K562 (cell line): ENCODE results near the gene ARAP1. TPM values are rescaled to one million over a fixed set of nuclear protein-coding genes. Genes with fewer than 3 reads are reported as not detected.

ENCODE experiments used
- ARHGAP35 ChIP-seq: fragments of 450-650 bp; IDR thresholded peaks from 2 replicates; pipeline ENCODE4 v1.6.1; 2018; ENCODE audit not compliant: partially characterized antibody
- BCLAF1 ChIP-seq, 2 experiments: fragments of 450-650 bp in 1 of 2; IDR thresholded peaks; 2 replicates each; pipeline ENCODE4 v1.6.1; 2011 to 2017; ENCODE audit warnings: low read depth in 2 of 2, antibody characterized with exemption in 1 of 2, borderline replicate concordance in 1 of 2, low read length in 1 of 2, mild to moderate bottlenecking in 1 of 2, mixed read lengths in 1 of 2; ENCODE audit not compliant: control insufficient read depth in 1 of 2
- E2F6 ChIP-seq, 2 experiments: IDR thresholded peaks; 2 replicates each; pipeline ENCODE4 v1.6.1; 2011; ENCODE audit warnings: borderline replicate concordance in 1 of 2, control low read depth in 1 of 2, low read depth in 1 of 2, low read length in 1 of 2, mild to moderate bottlenecking in 1 of 2, mixed read lengths in 1 of 2, moderate library complexity in 1 of 2; ENCODE audit not compliant: insufficient read depth in 1 of 2, insufficient read length in 1 of 2, poor library complexity in 1 of 2, severe bottlenecking in 1 of 2; ENCODE audit errors: extremely low read depth in 1 of 2
- ESRRB ChIP-seq: fragments of 250-450 bp; sonication (Bioruptor Pico); IDR thresholded peaks from 2 replicates; pipeline ENCODE4 v1.5.0; 2020; ENCODE audit warnings: mild to moderate bottlenecking, moderate library complexity, borderline replicate concordance
- FOXK2 ChIP-seq, 2 experiments: fragments of 450-650 bp; IDR thresholded peaks in 1 of 2; conservative IDR thresholded peaks in 1 of 2; 2 replicates each; pipeline ENCODE4 v1.6.1; 2016; ENCODE audit warnings: low read depth in 2 of 2, mild to moderate bottlenecking in 1 of 2
- GATAD2A ChIP-seq: fragments of 450-650 bp; IDR thresholded peaks from 2 replicates; pipeline ENCODE4 v1.6.1; 2017
- GTF3C2 ChIP-seq: IDR thresholded peaks from 3 replicates; pipeline ENCODE4 v1.6.1; 2011; ENCODE audit warnings: borderline replicate concordance, mild to moderate bottlenecking, moderate library complexity; ENCODE audit not compliant: insufficient read length; ENCODE audit errors: extremely low read depth
- MXI1 ChIP-seq: IDR thresholded peaks from 2 replicates; pipeline ENCODE4 v1.6.1; 2011; ENCODE audit warnings: low read depth, mild to moderate bottlenecking, improper control_type of control experiment, low read length
- NCOA2 ChIP-seq, 2 experiments: fragments of 450-650 bp; IDR thresholded peaks; 2 replicates each; pipeline ENCODE4 v1.6.1; 2018; ENCODE audit warnings: mild to moderate bottlenecking in 2 of 2, moderate library complexity in 1 of 2; ENCODE audit not compliant: partially characterized antibody in 2 of 2
- NELFE ChIP-seq: IDR thresholded peaks from 2 replicates; pipeline ENCODE4 v1.6.1; 2011; ENCODE audit warnings: mild to moderate bottlenecking; ENCODE audit not compliant: insufficient read depth, insufficient read length
- NFYB ChIP-seq: IDR thresholded peaks from 2 replicates; pipeline ENCODE4 v1.6.1; 2011; ENCODE audit warnings: mild to moderate bottlenecking, moderate library complexity; ENCODE audit not compliant: insufficient read length; ENCODE audit errors: extremely low read depth
- PHF20 ChIP-seq: fragments of 450-650 bp; IDR thresholded peaks from 2 replicates; pipeline ENCODE4 v1.6.1; 2018; ENCODE audit not compliant: partially characterized antibody
- RBFOX2 ChIP-seq: fragments of 200-400 bp; formaldehyde crosslinking; IDR thresholded peaks from 2 replicates; pipeline ENCODE4 v1.6.1; 2017; ENCODE audit warnings: low read depth, mild to moderate bottlenecking, low read length, moderate library complexity
- RBM15 ChIP-seq: fragments of 200-400 bp; formaldehyde crosslinking; IDR thresholded peaks from 2 replicates; pipeline ENCODE4 v1.6.1; 2018; ENCODE audit warnings: mild to moderate bottlenecking, low read length, moderate library complexity; ENCODE audit not compliant: insufficient read depth
- XRCC3 ChIP-seq: fragments of 450-650 bp; IDR thresholded peaks from 2 replicates; pipeline ENCODE4 v1.6.1; 2017; ENCODE audit warnings: mild to moderate bottlenecking, moderate library complexity
- ZBTB9 ChIP-seq: fragments of 450-650 bp; formaldehyde crosslinking; IDR thresholded peaks from 2 replicates; pipeline ENCODE4 v1.4.0; 2020; ENCODE audit warnings: mild to moderate bottlenecking, moderate library complexity
- ZNF24 ChIP-seq: fragments of 450-650 bp; IDR thresholded peaks from 2 replicates; pipeline ENCODE4 v1.6.1; 2016
- ZNF780A ChIP-seq: fragments of 250-450 bp; sonication (Bioruptor Pico); IDR thresholded peaks from 2 replicates; pipeline ENCODE4 v1.5.0; 2021; ENCODE audit warnings: mild to moderate bottlenecking
- polyA plus RNA-seq, 8 experiments: library from polyadenylated mRNA; depleted of rRNA in 4 of 8; stranded (reverse) in 5 of 8; unstranded in 3 of 8; fragments of >200 nt; fragmentation: Nextera tagmentation in 2 of 8; fragmentation: Illumina TruSeq in 1 of 8; extraction: Ambion mirVana in 2 of 8; extraction: Trizol in 1 of 8; gene quantifications; 2 replicates each; pipeline versions ENCODE4 v1.2.1 to v1.2.3, GENCODE V29; 2011 to 2014; ENCODE audit warnings: inconsistent platforms in 1 of 8, missing spikeins in 1 of 8
- total RNA-seq, 7 experiments: library from RNA; depleted of rRNA in 6 of 7; stranded (reverse); fragments of >200 nt in 6 of 7; fragmentation: Illumina TruSeq in 2 of 7; extraction: Trizol in 2 of 7; gene quantifications; 2 replicates each; pipeline versions ENCODE4 v1.2.1 to v1.2.3, GENCODE V29; 2011 to 2021; ENCODE audit warnings: low replicate concordance in 1 of 7

The ARAP1 gene
- total and polyA plus RNA-seq, 9 of the 15 experiments (the other 6 are each of a cell fraction or from before 2014, with no cell fraction given) = 0.23 to 67.0 (median 24.6) TPM

- TF ChIP-seq BCLAF1 (IDR thresholded peaks at IDR 0.05; ENCODE audit: borderline replicate concordance in 1 of 2, control insufficient read depth in 1 of 2, low read depth in 2 of 2, low read length in 1 of 2) (no peak), FOXK2 (conservative IDR thresholded peaks at IDR 0.05 in 1 of 2, IDR thresholded peaks at IDR 0.05 in 1 of 2; ENCODE audit: low read depth in 2 of 2) (no peak), ESRRB (CRISPR knock-in tag) (no peak), GATAD2A (0 out of 2 replicates have a peak, but pooled peaks have one; percentile 6), NFYB (peak; percentile 62), GTF3C2 (no peak), ZBTB9 (CRISPR knock-in tag) (0 out of 2 replicates have a peak, but pooled peaks have one; percentile 47), ARHGAP35 (no peak), PHF20 (peak; percentile 40), ZNF780A (no peak), RBM15 (no peak), ZNF24 (no peak), NCOA2 (IDR thresholded peaks at IDR 0.05; ENCODE audit: partially characterized antibody in 2 of 2) (no peak), MXI1 (no peak), E2F6 (IDR thresholded peaks at IDR 0.05; ENCODE audit: borderline replicate concordance in 1 of 2, extremely low read depth in 1 of 2, insufficient read depth in 1 of 2, insufficient read length in 1 of 2, low read depth in 1 of 2, low read length in 1 of 2, poor library complexity in 1 of 2, severe bottlenecking in 1 of 2) (peak; percentile 68 to 70), NELFE (no peak), RBFOX2 (peak; percentile 74), XRCC3 (no peak)
Measured at GRCh38 chr11:72787216-72788104, 35.3 kb upstream of the ARAP1 start (continued).
